Central memory CD4-positive, alpha-beta T cell (primary cell): ENCODE measurements around the gene FMNL2.
"Not testable (repeated sequence)": the region's sequence is repeated elsewhere in the genome, so short reads cannot be mapped to it uniquely, and the experiment has no call there.

Source experiments
- DNase-seq: peaks from one replicate; pipeline ENCODE4 v3.0.0; 2022

The FMNL2 gene

DNA sequence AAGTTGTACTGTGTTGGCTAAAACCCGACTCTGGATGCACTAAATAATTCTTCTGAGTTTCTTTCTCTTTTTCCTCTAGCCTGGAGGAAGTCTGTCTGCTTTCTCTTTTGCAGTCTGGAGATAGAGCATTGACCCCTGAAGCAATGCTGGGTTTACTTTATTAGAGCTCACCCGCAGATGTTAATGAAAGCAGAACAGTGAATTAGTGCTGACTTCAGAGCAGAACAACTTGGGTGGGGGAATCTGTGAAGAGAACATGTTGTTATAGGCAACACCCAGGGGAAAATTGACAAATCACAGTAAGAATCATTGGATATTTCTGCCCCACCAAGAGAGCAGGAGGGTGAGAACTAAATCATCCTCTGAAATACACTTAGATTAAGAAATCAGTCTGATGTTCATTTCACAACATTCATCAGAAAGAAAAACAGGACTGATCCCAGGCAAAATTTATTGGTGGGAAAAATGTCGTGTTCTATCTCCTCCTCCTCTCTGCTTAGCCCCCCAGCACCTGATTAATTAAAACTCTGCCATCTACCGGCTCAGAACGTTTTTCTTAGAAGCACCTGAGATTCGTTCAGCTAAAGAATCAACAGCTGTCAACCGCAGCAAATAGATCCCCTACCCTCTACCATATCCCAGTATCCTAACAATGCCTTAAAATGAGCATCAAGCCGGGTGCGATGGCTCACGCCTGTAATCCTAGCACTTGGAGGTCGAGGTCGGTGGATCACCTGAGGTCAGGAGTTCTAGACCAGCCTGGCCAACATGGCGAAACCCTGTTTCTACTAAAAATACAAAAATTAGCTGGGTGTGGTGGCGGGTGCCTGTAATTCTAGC lies 165.1 kb downstream of the FMNL2 start:
- DNase-seq: no peak

DNA sequence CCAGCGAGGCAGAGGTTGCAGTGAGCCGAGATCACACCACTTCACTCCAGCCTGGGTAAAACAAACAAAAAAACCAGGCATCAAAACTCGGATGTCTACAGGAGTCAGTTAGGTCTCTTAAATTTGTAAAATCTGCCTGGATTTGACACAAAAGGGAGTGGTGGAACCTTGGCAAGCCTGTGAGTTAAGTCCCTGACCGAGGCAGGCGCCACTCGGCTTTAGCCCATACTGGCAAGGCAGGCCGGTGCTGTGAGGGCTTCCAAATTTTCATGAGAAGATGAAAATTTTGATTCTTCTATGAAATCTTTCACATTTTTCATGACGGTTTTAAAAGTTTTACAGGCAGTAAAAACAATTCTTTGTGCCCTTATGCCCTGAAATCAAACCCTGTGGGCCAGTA lies 165.8 kb downstream of the FMNL2 start:
- DNase-seq: no peak

DNA sequence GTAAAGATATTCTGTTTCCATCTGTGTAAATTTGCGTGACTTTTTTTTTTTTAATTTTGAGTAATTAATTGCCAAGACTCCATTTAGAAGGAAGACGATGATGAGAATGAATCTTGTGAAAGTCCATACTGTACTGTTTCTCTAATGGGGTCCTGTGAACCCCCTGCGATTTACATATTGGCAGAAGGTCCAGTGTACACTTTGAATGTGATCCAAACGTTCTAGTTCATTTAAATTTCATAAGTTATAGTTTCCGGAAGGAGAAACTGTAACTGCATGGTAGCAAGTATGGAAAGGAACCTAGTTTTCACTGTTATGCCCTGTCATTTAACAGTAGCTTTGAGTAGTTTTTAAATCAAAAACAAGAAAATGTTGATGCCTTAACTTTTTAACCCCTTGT lies 166.7 kb downstream of the FMNL2 start:
- DNase-seq: no peak

DNA sequence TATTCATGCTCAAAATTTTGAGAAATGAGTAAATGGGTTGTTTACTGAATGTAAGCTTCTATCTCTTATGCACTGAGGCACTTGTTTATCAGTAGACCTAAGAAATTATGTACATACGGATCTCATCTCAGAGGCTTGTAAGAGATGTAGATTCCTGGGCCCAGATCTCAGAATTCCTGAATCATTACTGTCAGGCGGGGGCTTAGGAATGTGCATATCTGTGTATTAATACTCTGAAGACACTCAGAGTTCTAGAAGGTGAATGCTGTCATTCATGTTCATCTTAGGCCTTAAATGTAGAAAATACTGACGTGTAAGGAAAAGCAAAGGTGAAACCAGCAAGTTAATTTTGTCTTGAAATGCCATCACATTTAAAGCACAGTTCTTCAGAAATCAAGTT lies 169.6 kb downstream of the FMNL2 start:
- no peak for DNase-seq

DNA sequence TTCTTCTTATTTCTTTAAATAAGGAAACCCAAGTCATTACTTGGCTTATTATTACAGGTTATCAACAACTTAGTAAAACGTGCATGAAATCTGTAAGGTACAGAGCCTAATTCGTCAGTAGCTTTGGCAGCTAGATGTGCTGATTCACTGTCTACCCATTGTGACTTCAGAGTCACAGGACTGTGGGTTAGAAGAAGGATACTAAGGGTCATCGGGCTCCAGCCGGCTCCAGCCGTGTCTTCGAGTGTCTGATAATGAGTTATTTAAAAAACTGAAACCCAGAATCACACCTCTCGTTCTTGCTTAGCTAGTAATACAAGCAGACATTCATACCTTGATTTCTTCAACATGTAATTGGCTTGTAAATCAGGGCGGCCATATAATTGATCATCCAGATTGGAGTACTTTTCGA lies 170.5 kb downstream of the FMNL2 start:
- DNase-seq: no peak

DNA sequence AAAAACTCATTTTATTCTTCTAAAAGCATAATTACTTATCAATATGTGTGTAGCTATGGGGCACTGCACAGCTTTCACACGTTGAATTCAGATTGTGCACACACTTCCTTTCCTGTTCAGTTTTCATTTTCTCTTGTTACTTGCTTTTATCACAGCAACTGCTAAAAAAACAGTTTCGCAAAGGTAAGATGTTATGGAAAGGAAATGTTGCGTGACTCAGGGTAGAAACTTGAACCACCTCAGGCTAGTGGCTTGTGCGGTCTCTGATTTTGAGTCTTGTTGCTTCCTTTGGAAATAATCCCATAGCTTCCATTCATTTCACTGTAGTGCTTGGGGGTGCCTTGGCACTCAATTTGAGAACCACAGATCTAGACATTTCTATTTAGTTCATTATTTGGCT lies 171.9 kb downstream of the FMNL2 start:
- no peak for DNase-seq

DNA sequence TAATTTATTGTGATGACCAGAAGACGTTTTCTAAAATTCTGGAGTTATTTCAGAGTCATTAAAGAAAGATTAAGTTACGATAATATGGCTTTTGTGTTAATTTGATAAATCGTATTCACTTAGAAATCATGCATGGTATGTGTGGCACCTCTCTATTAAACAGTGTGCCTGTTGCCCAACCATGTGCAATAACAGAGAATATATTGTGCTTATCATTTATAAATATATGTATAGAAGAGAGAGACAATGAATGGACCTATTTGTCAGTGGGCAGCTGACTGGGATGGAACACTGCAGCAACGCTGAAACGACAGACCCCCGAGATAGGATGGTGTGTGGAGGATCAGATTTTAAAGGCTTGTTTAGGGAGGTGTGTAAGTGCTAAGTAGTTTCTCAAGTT lies 172.9 kb downstream of the FMNL2 start:
- DNase-seq: no peak

DNA sequence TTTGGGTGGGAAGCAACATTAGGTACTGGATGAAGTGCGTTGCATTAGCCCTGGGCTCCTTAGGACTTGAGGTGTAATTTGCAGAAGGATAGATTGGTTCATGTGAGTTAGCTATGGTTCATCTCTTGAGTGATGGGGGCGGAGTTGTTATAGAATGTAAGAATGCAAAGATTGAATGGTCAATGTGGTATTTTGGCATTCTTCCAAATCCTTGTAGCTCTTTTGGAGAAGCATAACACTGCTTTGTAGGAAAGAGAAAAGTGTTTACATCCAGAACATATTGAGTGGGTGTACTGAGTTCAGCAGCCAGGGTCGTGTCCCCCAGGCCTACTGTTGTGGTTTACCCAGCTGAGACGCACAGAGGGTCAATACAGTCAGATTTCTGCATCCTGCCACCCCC lies 173.5 kb downstream of the FMNL2 start:
- DNase-seq: no peak

DNA sequence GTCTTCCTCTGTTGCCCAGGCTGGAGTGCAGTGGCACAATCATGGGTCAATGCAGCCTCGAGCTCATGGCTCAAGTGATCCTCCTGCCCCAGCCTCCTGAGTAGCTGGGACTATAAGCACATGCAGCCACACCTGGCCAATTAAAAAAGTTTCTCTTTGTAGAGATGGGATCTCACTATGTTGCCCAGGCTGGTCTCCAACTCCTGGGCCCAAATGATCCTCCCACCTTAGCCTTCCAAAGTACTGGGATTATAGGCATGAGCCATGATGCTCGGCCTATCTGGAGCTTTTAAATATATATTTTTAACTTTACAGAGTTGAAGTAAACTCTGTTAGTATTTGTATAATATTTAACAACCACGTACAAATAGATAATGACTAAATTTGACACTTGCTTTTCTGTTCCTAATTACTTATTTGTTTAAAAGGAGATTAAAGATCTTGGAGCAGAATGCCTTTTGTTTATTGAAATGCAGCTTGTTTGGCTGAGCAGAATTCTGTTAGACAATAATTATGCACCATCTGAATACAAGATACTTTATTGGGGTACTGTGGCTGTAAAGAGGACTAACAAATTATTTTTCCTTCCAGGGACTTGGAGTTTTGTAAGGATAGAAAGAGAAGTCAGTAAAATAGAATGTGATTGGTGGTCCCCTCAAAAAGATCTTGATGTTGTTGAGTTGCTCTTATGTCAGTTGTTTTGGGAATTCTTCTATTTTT lies 175.0 kb downstream of the FMNL2 start:
- no peak for DNase-seq

DNA sequence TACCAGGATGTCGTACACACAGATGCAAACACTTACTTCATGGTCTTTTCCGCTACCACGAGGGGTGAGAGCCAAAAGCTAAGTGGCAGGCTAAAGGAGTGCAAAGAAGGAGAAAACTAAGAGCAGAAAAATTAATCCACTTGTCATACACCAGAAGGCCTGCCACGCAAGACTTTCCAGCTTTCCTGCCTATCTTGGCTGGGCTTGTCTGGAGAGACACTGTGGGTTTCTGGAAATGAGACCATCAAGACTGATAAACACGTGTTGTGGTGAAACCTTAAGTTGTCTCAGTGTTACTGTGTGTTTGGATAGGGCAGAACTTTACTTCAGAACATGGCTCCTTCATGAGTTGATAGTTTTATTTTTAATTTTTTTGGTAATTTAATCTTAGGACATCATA lies 175.6 kb downstream of the FMNL2 start:
- DNase-seq: no peak

DNA sequence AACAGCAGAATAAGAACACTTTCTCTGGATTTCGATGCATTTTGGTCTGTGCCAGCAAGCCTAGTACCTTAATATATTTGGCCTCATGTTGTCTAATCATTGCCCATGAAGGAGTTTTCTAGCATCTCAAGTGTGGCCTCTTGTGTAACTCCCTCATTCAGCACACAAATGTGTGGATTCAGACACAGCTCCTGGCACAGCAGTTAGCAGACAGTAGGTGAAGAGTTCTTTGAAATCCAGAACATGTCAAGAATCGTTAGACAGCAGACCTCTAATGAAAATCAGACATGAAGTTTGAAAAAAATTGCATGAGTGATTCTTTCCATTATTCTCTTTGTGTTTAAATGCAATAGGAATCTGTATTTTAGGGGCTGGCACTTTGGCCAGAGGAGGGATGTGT lies 177.0 kb downstream of the FMNL2 start:
- DNase-seq: no peak

DNA sequence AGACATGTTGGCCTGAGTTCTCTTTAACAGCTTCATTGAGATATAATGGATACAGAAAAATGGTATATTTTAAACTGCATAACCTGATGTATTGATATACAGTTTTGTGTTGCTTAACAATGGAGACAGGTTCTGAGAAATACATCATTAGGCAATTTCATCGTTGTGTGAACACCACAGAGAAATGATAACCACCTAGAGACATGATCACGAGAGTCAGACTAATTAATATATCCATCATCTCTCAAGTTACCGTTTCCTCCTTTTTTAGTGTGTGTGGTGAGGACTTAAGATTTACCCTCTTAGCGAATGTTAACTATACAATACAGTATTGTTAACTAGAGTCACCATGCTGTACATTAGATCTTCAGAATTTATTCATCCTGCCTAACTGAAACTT lies 178.1 kb downstream of the FMNL2 start:
- no peak for DNase-seq

DNA sequence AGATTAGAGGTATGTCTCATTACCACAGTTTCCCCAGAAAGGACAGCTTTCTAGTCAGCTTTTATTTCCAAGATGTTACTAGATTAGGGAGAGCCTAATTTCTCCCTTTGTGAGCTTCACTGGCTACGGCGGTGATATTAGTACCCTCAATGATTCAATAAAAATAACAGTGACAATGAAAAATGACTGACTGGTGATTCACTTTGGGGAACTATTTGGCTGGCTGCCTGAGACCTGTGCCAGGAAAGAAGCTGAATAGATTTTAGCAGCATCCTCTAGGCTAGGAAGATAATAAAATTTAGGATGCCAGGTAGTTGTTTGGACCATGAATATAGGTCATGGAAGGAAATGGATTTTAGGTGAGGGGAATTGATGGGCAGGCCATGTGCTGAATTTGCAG lies 178.7 kb downstream of the FMNL2 start:
- no peak for DNase-seq

DNA sequence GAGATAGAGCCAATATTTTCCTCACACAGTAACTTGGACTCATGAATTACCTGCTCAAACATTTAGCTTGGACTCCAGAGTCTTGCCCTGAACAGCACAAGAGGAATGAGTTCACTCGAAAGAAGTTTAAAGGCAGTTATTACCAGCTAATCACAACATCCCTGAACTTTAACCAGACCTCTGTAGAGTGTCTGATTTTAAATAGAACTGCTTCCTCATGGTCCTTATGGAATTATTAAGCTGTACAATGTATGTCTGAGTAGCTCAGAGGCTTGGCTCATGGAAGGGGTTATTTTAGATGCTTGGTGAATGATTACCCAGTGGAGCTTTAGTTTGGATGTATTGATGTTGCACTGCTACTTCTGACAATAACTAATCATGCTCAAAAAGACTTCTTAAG lies 183.1 kb downstream of the FMNL2 start:
- DNase-seq: no peak

DNA sequence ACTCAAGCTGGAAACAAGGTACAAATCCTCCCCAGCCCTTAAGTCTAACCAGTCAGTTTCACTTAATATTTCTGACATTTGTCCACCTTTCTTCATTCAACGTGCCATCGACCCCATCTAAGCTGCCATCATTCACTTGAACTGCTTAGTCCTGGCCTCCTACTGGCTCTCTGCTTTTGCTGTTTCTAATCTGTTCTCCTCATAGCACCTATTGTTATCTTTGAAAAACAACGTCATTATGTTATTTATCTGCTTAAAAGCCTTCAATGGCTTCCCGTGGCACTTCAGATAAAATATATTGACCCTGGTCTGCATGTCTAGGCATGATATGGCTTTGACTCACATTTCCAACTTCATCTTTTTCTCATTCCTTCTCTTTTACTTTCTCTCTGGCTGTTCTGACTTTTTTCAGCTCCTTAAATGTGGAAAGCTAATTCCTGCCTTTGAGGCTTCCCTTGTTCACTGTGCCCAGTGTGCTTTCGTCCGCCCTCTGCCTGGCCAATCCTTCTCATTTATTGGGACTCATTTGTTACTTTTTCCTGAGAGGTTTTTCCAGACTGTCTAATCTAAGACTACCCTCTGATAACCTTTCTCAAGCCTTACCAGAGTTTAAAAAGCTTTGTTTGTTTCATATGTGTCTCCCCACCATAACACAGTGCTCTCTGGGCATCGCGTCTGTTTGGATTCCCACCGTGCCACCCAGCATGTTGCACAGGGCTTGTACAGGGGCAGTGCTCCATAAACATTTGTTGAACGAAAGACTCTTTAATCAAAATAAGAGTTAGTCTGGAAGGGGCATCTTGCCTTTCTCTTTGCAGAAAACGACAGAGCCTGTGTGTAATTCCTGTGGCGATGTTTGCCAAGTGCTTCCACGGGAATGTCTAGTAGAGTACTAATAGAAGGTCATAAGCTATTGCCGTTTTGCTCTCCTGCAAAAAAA lies 183.9 kb downstream of the FMNL2 start:
- no peak for DNase-seq

DNA sequence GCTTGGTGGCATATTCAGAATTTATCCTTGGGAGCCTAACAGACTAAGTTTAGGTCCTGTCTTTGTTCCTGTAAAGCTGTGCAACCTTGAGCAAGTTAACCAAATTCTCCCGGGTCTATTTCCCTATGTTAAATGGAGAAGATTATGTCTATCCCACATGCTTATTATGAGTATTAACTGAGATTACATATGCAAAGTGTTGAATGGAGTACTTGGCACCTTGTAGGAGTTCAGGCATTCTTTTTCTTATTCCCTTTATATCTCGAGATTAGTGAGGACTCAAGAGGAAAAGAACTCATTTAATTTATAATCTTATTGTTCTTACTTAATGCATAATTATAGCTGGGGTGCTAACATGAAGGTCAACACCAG lies 184.6 kb downstream of the FMNL2 start:
- DNase-seq: no peak

DNA sequence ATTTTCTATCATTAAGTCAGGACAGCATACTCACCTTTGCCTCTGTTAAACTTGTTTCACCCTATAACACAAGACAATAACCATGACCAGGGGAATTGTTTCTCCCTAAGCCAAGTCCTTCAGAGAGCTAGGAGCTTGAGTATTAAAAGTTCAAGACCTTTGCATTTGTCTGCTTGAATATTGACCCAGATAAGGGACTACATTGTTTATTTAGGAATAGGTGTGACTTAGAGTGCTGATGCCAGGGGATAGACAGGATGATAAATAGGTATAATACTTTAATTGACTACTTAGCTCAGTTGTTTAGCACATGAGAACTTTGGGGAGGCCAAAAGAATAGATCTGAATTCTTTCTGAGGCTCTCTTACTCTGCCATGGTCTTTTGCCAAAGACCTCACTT lies 185.8 kb downstream of the FMNL2 start:
- DNase-seq: no peak

DNA sequence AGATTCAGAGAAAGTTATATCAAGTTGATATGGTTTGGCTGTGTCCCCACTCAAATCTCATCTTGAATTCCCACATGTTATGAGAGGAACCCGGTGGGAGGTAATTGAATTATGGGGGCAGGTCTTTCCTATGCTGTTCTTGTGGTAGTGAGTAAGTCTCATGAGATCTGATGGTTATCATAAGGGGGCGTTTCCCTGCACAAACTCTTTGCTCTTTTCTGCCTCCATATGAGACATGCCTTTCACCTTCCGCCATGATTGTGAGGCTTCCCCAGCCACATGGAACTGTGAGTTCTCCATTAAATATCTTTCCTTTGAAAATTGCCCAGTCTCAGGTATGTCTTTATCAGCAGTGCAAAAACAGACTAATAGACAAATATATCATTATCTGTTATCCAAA lies 187.5 kb downstream of the FMNL2 start:
- not testable (repeated sequence) for DNase-seq

DNA sequence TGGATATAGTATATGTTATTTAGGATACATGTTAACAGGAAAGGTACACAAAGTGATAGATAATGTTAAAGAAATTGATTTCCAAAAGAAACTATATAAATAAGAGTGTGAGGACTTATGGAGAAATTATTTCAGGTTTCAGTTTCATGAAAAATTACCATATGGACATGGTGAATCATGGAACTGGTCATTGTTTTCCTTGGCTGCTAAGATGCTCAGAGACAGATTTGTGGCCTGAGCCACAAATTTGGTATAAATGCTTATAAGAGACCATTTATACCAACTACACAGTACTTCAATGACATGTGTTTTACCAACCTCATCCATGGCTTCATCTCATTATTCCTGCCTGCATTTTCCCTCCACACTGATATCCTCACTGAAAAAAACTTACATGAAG lies 188.1 kb downstream of the FMNL2 start:
- DNase-seq: no peak

DNA sequence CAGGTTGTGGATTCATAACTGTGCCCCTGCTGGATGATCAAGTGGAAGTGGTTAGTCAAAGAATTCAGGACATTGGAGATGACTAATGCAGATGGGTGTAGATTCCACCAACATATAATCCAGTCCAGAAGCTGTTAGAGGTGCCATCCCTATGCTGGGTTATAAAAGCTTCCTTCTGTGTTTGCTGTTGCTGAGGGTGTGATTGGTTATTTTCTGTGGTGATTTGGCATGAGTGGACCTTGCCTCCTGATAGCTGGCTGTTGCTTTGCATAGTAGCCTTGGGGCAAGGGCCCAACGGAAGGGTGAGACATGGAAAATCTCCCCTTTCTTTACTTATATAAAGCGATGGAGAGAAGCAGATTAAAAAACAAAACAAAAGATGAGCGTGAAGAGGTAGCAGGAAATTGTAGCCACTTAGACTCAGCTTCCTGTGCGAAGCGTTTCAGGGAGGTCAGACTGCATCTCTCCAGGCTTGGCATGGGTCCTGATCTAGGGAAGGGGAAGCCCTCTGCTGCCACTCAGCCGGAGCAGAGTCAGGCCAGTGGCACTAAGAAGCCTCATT lies 190.4 kb downstream of the FMNL2 start:
- DNase-seq: no peak

DNA sequence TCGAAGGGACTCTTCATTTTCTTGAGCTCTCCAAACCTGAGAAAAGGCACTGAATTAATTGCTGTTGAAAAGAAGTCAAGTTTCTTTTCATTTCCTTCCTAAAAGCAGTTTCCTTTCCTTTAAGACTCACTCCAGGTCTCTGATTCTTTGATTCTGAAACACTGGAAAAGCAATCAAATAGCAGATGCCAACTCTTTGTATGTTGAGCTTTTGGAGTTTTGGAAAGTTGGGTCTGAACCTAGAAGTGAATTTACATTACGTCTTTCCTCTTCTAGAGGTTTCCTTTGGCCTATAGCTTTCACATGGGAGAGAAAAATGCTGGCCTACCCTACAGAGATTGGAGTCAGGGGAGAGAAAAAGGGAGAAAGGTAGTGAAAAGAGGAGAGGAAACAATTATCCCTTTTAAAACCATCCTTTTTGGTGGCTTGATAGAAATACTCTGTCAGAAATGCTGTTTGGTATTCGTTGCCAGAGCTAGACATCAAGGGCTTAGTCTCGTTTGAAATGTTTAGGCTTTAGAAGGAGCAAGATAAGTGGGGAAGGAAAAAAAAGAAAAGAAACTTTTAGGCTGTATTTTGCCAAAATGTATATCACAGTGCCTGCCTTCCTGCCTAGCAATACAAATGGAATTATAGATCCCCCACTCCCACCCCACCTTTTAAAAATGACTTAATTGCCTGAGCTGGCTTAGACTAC lies 194.6 kb downstream of the FMNL2 start:
- no peak for DNase-seq

DNA sequence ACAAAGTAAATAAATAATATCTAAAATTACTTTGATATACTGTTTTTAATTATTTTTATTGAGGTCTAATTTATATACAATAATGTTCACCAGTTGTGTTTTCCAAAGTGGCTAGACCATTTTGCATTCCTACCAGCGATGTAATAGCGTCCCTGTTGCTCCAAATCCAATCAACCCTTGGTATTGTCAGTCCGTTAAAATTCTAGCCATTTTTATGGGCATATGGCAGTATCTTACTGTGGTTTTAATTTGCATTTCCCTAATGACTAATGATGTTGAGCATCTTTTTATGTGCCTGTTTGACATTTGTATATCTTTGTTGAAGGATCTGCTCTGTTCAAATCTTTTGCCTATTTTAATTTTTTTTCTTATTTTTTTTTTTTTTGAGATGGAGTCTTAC lies 197.3 kb downstream of the FMNL2 start:
- DNase-seq: no peak
